ENCODE results near the gene KRTAP5-2.

KRTAP5-2 gene

GRCh38 chr11:1565173-1565903, 32.8 kb downstream of the KRTAP5-2 start:
- no peaks in the 10 kb centered on the region for H3K9me3 ChIP-seq (ENCODE audit: control insufficient read depth, low read length)
- DNase-seq (ENCODE audit: low read depth): no peak
- H3K27me3 ChIP-seq (replicated peaks; ENCODE audit: control insufficient read depth, insufficient read depth, low read length): peaks cover 4% of the 10 kb centered on the region
- no peak overlapping the region for H3K4me3 ChIP-seq (ENCODE audit: low read length)
- H3K9ac ChIP-seq (ENCODE audit: low read length): no peak overlapping the region
- no peaks in the 10 kb centered on the region for H3K36me3 ChIP-seq (ENCODE audit: control insufficient read depth, insufficient read depth, low read length, severe bottlenecking)
- peaks cover 4% of the 10 kb centered on the region for H3K4me1 ChIP-seq (ENCODE audit: control insufficient read depth, insufficient read depth, low read length)

- H3K27me3 ChIP-seq (replicated peaks; ENCODE audit: control insufficient read depth, insufficient read depth, low read length): peaks cover 4% of the 10 kb centered on the region
- peak; percentile 62 for DNase-seq (ENCODE audit: low read depth)
- H3K4me1 ChIP-seq (ENCODE audit: control insufficient read depth, insufficient read depth, low read length): peaks cover 8% of the 10 kb centered on the region
Observed at GRCh38 chr11:1564535-1565172, 33.4 kb downstream of the KRTAP5-2 start.

GRCh38 chr11:1563697-1564534, 34.2 kb downstream of the KRTAP5-2 start:
- H3K36me3 ChIP-seq (ENCODE audit: control insufficient read depth, insufficient read depth, low read length, severe bottlenecking): no peaks in the 10 kb centered on the region
- H3K27me3 ChIP-seq (replicated peaks; ENCODE audit: control insufficient read depth, insufficient read depth, low read length): peaks cover 4% of the 10 kb centered on the region
- H3K9ac ChIP-seq (ENCODE audit: low read length): no peak overlapping the region
- no peaks in the 10 kb centered on the region for H3K9me3 ChIP-seq (ENCODE audit: control insufficient read depth, low read length)
- no peak overlapping the region for H3K4me3 ChIP-seq (ENCODE audit: low read length)
- peaks cover 15% of the 10 kb centered on the region for H3K4me1 ChIP-seq (ENCODE audit: control insufficient read depth, insufficient read depth, low read length)
- no peak for DNase-seq (ENCODE audit: low read depth)

More at GRCh38 chr11:1564535-1565172, 33.4 kb downstream of the KRTAP5-2 start:
- Histone ChIP-seq H3K9me3 (ENCODE audit: control insufficient read depth, low read length) (no peaks in the 10 kb centered on the region), H3K36me3 (ENCODE audit: control insufficient read depth, insufficient read depth, low read length, severe bottlenecking) (no peaks in the 10 kb centered on the region), H3K9ac (ENCODE audit: low read length) (no peak overlapping the region), H3K4me3 (ENCODE audit: low read length) (no peak overlapping the region)

- DNase-seq (ENCODE audit: low read depth): no peak
- no peaks in the 10 kb centered on the region for H3K9me3 ChIP-seq (ENCODE audit: control insufficient read depth, low read length)
- peaks cover 22% of the 10 kb centered on the region for H3K4me1 ChIP-seq (ENCODE audit: control insufficient read depth, insufficient read depth, low read length)
- no peaks in the 10 kb centered on the region for H3K36me3 ChIP-seq (ENCODE audit: control insufficient read depth, insufficient read depth, low read length, severe bottlenecking)
- no peak overlapping the region for H3K4me3 ChIP-seq (ENCODE audit: low read length)
- H3K9ac ChIP-seq (ENCODE audit: low read length): no peak overlapping the region
- peaks cover 4% of the 10 kb centered on the region for H3K27me3 ChIP-seq (replicated peaks; ENCODE audit: control insufficient read depth, insufficient read depth, low read length)
Observed at GRCh38 chr11:1563149-1563638, 34.9 kb downstream of the KRTAP5-2 start.

GRCh38 chr11:1562469-1563148, 35.5 kb downstream of the KRTAP5-2 start:
- peaks cover 25% of the 10 kb centered on the region for H3K4me1 ChIP-seq (ENCODE audit: control insufficient read depth, insufficient read depth, low read length)
- DNase-seq (ENCODE audit: low read depth): no peak
- peaks cover 4% of the 10 kb centered on the region for H3K27me3 ChIP-seq (replicated peaks; ENCODE audit: control insufficient read depth, insufficient read depth, low read length)
- no peak overlapping the region for H3K4me3 ChIP-seq (ENCODE audit: low read length)
- no peaks in the 10 kb centered on the region for H3K36me3 ChIP-seq (ENCODE audit: control insufficient read depth, insufficient read depth, low read length, severe bottlenecking)
- H3K9ac ChIP-seq (ENCODE audit: low read length): no peak overlapping the region
- H3K9me3 ChIP-seq (ENCODE audit: control insufficient read depth, low read length): no peaks in the 10 kb centered on the region

- DNase-seq (ENCODE audit: low read depth): no peak
- H3K9me3 ChIP-seq (ENCODE audit: control insufficient read depth, low read length): no peaks in the 10 kb centered on the region
- no peak overlapping the region for H3K4me3 ChIP-seq (ENCODE audit: low read length)
- peaks cover 4% of the 10 kb centered on the region for H3K27me3 ChIP-seq (replicated peaks; ENCODE audit: control insufficient read depth, insufficient read depth, low read length)
- H3K4me1 ChIP-seq (ENCODE audit: control insufficient read depth, insufficient read depth, low read length): peaks cover 25% of the 10 kb centered on the region
- H3K36me3 ChIP-seq (ENCODE audit: control insufficient read depth, insufficient read depth, low read length, severe bottlenecking): no peaks in the 10 kb centered on the region
- no peak overlapping the region for H3K9ac ChIP-seq (ENCODE audit: low read length)
Observed at GRCh38 chr11:1561955-1562354, 36.1 kb downstream of the KRTAP5-2 start.

GRCh38 chr11:1561266-1561665, 36.8 kb downstream of the KRTAP5-2 start:
- Histone ChIP-seq H3K4me1 (ENCODE audit: control insufficient read depth, insufficient read depth, low read length) (peaks cover 25% of the 10 kb centered on the region), H3K9ac (ENCODE audit: low read length) (no peak overlapping the region), H3K27me3 (replicated peaks; ENCODE audit: control insufficient read depth, insufficient read depth, low read length) (peaks cover 4% of the 10 kb centered on the region), H3K4me3 (ENCODE audit: low read length) (no peak overlapping the region), H3K9me3 (ENCODE audit: control insufficient read depth, low read length) (no peaks in the 10 kb centered on the region), H3K36me3 (ENCODE audit: control insufficient read depth, insufficient read depth, low read length, severe bottlenecking) (no peaks in the 10 kb centered on the region)
- DNase-seq (ENCODE audit: low read depth): no peak

GRCh38 chr11:1560649-1561251, 37.3 kb downstream of the KRTAP5-2 start:
- no peaks in the 10 kb centered on the region for H3K36me3 ChIP-seq (ENCODE audit: control insufficient read depth, insufficient read depth, low read length, severe bottlenecking)
- no peak for DNase-seq (ENCODE audit: low read depth)
- H3K27me3 ChIP-seq (replicated peaks; ENCODE audit: control insufficient read depth, insufficient read depth, low read length): peaks cover 2% of the 10 kb centered on the region
- H3K9ac ChIP-seq (ENCODE audit: low read length): no peak overlapping the region
- no peaks in the 10 kb centered on the region for H3K9me3 ChIP-seq (ENCODE audit: control insufficient read depth, low read length)
- H3K4me3 ChIP-seq (ENCODE audit: low read length): no peak overlapping the region
- H3K4me1 ChIP-seq (ENCODE audit: control insufficient read depth, insufficient read depth, low read length): peaks cover 25% of the 10 kb centered on the region

- no peak for DNase-seq (ENCODE audit: low read depth)
- H3K27me3 ChIP-seq (replicated peaks; ENCODE audit: control insufficient read depth, insufficient read depth, low read length): no peaks in the 10 kb centered on the region
- no peaks in the 10 kb centered on the region for H3K9me3 ChIP-seq (ENCODE audit: control insufficient read depth, low read length)
- no peaks in the 10 kb centered on the region for H3K36me3 ChIP-seq (ENCODE audit: control insufficient read depth, insufficient read depth, low read length, severe bottlenecking)
- H3K4me1 ChIP-seq (ENCODE audit: control insufficient read depth, insufficient read depth, low read length): peaks cover 25% of the 10 kb centered on the region
- no peak overlapping the region for H3K9ac ChIP-seq (ENCODE audit: low read length)
- no peak overlapping the region for H3K4me3 ChIP-seq (ENCODE audit: low read length)
Observed at GRCh38 chr11:1560002-1560648, 38.0 kb downstream of the KRTAP5-2 start.

Data from adipocyte (in vitro differentiated cells).